Epidermal melanocyte (primary cell): ENCODE data around the gene NDUFB1.

Experiments used
- DNase-seq: peaks from one replicate; pipeline ENCODE4 v3.0.0; 2011; ENCODE audit warnings: low spot score; ENCODE audit not compliant: insufficient read length

Gene NDUFB1

DNA sequence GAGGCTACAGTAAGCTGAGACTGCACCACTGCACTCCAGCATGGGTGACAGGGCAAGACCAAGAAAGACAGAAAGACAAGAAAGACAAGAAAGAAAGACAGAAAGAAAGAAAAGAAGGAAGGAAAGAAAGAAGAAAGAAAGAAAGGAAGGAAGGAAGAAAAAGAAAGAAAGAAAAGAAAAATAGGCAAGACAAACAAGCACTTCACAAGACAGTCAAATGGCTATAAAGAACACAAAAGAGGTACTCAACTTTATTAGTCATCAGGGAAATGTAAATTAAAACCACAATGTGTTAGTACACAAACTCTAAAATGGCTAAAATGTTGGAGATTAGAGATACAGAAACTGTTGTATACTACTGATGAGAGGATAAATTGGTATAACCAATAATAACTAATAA is 21.7 kb downstream of the NDUFB1 start:
- no peak for DNase-seq

DNA sequence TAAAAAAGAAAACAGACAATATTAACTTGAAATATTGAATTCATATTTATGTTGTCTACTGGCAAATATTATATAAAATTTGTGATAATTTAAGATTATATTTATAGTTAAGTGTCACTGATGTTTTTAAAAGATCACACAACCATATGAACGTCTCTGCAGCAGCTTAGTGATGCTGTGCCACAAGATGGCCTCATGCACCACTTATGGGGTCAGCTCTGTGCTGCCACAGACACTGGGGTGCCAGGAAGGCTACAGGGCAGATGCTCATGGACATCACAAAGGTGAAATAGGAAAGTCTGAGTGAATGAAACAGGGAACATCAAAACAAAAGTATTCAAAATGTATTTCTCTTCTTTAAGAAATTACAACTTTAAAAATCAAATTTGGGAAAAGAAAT is 28.2 kb downstream of the NDUFB1 start:
- no peak for DNase-seq

GRCh38 chr14:92088494-92088893 is 33.0 kb downstream of the NDUFB1 start:
- no peak for DNase-seq

DNA sequence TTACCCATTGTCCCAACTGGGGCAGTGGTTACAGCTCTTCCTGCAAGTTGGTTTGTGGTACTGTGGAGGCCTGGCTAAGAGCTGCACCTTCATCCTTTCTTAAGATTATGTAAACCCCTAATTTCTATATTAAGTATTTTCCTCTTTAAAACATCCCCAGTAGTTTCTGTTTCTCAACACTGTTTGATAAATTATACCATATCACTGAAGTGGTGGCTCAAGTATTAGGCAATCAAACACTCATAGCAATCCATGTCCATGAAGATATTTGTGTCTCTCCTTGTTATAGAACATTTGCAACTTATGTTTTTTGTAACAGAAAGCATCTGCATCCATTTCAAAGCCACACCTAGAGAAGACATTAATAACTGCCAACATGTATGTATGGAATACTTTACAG is 47.0 kb downstream of the NDUFB1 start:
- no peak for DNase-seq
